Activated T-cell treated with anti-CD3 and anti-CD28 coated beads, Interleukin-2, amount 50 U/mL, for 24 hours (primary cell): ENCODE results near the gene ZSWIM8.

Experiments used
- DNase-seq: peaks from one replicate; pipeline ENCODE4 v3.0.0-alpha.2; 2020
- H3K27ac Mint-ChIP-seq: 2 replicates; pipeline ENCODE4 v1.8.0; 2020; ENCODE audit warnings: mild to moderate bottlenecking, mixed read lengths
- H3K27me3 Mint-ChIP-seq: 2 replicates; pipeline ENCODE4 v1.8.0; 2020; ENCODE audit warnings: mixed read lengths
- H3K36me3 Mint-ChIP-seq: 2 replicates; pipeline ENCODE4 v1.8.0; 2020; ENCODE audit warnings: low read depth, mixed read lengths
- H3K4me1 Mint-ChIP-seq: 2 replicates; pipeline ENCODE4 v1.8.0; 2020; ENCODE audit warnings: low read depth, mixed read lengths
- H3K4me3 Mint-ChIP-seq: 2 replicates; pipeline ENCODE4 v1.8.0; 2020; ENCODE audit warnings: mild to moderate bottlenecking, moderate library complexity, mixed read lengths
- H3K9me3 Mint-ChIP-seq: 2 replicates; pipeline ENCODE4 v1.8.0; 2020; ENCODE audit warnings: mixed read lengths

Gene ZSWIM8

DNA sequence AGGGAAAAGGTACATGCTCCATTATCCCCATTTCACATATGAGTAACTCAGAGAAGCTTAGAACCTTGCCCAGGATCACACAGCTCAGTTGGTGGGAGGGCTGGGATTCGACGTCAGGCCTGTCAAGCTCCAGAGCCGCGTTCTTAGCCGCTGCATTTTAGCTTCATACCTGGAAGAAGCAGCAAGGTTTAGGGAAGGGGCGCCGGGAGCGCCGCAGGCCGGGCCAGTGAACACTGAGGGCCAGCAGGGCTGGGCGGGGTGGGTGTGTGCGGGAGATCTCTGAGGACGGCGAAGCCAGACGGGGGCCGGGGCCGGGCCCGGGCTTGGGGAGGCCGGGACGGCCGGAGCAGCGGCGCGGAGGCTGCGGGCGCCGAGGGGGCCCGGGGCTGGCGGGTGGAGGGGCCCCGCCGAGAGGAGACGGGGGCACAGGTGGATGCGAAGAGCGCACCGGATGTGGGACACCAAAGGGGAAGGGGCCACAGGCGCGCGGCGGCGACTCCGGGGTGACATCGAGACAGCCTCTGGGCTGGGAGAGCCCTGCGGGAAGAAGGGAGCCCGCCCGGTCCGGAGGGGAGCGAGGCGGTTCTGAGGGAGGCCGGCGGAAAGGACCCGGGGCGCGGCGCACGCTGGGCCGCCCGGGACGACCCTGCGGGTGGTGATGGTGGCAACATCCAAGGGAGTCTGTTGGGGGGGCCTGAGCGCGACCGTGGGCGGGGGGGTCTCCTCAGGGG is 25.5 kb downstream of the ZSWIM8 start:
- Mint-ChIP-seq H3K36me3 (peaks cover 75% of the 10 kb centered on the region), H3K27me3 (no peaks in the 10 kb centered on the region), H3K4me3 (peak overlapping the region; percentile 86), H3K27ac (peak overlapping the region; percentile 95), H3K4me1 (peaks cover 44% of the 10 kb centered on the region), H3K9me3 (no peaks in the 10 kb centered on the region)
- no peak for DNase-seq

DNA sequence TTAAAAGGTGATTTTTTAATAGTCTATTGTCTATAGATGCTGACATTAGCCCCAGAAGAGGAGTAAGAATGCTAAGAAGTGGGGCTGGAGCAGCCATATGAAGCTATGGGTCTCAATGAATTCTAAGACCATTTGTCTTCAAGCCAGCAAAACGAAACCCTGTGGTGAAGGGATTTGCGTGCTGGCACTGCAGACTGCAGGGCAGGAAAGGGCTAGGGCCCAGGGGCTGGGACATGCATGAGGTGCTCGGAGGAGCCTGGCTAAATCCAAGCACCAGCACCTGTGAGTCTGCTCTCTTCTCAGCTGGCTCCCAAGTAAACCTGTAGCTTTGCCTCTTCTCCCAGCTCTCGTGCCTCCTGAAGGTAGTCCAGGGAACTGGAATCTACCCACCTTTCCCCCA is 27.3 kb downstream of the ZSWIM8 start:
- Mint-ChIP-seq H3K36me3 (peaks cover 74% of the 10 kb centered on the region), H3K4me1 (peaks cover 28% of the 10 kb centered on the region), H3K27me3 (no peaks in the 10 kb centered on the region), H3K27ac (peak overlapping the region; percentile 80), H3K9me3 (no peaks in the 10 kb centered on the region), H3K4me3 (no peak overlapping the region)
- no peak for DNase-seq

DNA sequence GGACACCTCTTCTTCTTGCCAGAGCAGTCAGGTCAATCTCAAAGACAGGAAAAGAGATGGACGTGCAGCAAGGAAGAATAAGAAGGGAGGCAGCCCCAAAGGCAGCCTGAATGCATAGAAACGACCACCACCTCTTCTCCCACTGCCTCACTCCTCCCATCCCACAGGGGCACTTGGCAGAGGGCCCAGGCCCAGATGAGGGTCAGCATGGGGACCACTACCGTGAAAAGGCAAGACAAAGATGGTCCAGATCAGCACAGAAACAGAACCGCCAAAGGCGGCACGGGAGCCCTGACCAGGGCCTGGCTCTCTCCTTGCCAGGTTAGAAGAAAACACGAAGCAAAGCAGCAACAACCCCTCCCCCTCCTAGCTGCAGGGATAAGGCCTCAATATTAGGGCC is 27.9 kb downstream of the ZSWIM8 start:
- H3K36me3 Mint-ChIP-seq, result peaks cover 74% of the 10 kb centered on the region
- peaks cover 23% of the 10 kb centered on the region for H3K4me1 Mint-ChIP-seq
- no peak overlapping the region for H3K4me3 Mint-ChIP-seq
- DNase-seq, result no peak
- H3K27me3 Mint-ChIP-seq, result no peaks in the 10 kb centered on the region
- H3K27ac Mint-ChIP-seq, result no peak overlapping the region
- H3K9me3 Mint-ChIP-seq, result no peaks in the 10 kb centered on the region

DNA sequence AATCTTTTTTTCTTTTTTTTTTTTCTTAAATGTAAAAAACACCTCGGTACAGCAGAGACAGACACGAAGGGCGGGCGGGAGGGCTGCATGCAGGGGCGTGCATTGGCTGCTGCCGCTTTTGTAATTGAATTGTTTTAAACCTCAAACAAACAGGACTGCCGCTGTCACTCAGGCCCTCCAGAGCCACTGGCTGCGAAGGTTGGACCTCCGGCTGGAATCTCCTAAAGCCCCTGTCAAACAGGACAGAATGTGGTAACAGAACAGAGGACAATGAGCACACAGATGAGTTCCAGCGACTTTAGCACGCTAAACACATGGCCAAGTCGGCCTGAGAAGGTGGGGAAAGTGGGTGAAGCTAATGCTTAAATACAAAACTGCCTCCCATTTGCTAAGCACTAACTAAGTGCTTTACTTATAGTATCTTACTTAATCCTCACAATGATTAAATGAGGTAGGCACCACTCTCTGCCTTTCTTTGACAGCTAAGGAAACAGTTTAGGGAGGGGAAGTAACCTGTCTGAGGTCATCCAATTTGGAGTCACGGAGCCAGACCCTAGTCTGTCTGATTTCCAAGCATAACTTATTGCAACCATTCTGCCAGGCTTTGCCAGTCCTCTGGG is 29.0 kb downstream of the ZSWIM8 start:
- H3K4me1 Mint-ChIP-seq, result peaks cover 13% of the 10 kb centered on the region
- DNase-seq, result no peak
- H3K27ac Mint-ChIP-seq, result peak overlapping the region; percentile 37

DNA sequence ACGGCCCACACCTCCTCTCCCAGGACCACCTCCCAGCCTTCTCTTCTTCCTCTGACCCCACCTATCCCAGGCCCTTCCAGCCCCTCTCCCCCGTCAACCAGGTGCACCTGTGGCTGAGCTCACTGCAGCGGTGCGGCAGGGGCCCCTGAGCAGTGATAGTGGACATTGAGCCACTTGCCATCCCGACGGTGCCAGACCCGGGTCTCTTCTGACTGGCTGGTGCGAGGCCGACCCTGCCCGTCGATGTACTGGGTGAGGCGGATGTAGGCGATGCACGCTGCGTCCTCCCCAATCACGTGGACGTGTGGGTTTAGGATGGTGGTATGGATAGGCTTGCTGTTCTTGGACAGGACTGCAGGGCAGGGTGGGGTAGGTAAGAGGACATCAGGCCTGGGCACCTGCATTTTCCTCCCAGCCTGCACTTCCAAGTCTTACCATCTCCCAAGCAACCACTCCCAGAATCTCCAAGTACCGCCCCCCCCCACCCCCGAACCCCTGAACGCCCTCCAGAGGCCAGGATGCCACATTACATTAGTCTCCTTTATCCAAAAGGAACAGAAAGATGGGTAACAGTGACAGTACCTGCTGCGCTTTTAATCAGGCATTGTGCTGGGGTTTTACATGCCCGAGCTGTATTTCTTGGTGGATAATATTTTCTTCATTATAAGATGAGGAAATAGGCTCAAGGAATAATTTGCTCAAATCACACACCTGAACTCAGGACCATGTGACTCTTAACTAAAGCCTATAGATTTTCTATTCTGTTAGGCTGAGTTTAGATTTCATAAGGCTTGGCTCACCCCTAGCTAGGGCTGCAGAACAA is 29.7 kb downstream of the ZSWIM8 start:
- peaks cover 65% of the 10 kb centered on the region for H3K36me3 Mint-ChIP-seq
- H3K4me3 Mint-ChIP-seq, result no peak overlapping the region
- H3K27me3 Mint-ChIP-seq, result no peaks in the 10 kb centered on the region
- H3K4me1 Mint-ChIP-seq, result peaks cover 6% of the 10 kb centered on the region
- H3K27ac Mint-ChIP-seq, result peak overlapping the region; percentile 37
- no peaks in the 10 kb centered on the region for H3K9me3 Mint-ChIP-seq
- no peak for DNase-seq

More for the DNA sequence above, 29.0 kb downstream of the ZSWIM8 start:
- no peak overlapping the region for H3K4me3 Mint-ChIP-seq
- H3K27me3 Mint-ChIP-seq, result no peaks in the 10 kb centered on the region
- H3K9me3 Mint-ChIP-seq, result no peaks in the 10 kb centered on the region
- peaks cover 69% of the 10 kb centered on the region for H3K36me3 Mint-ChIP-seq

DNA sequence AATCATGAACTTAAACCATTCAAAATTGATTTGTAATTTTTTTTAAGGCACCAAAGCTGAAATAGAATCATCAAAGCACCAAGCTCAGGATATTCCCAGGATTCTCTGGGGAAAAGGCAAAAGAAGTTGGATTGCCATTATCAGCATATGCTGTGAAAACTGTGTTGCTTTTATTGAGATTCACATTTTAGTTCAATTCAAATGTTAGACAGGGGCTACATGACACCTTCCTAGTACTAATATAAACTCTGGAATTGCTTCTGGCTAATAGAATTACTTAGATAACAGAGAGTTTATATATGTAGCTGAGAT is 30.3 kb downstream of the ZSWIM8 start:
- Mint-ChIP-seq H3K4me3 (no peak overlapping the region), H3K9me3 (no peaks in the 10 kb centered on the region), H3K27ac (no peak overlapping the region), H3K4me1 (peaks cover 2% of the 10 kb centered on the region), H3K27me3 (no peaks in the 10 kb centered on the region), H3K36me3 (peaks cover 61% of the 10 kb centered on the region)
- DNase-seq, result no peak

DNA sequence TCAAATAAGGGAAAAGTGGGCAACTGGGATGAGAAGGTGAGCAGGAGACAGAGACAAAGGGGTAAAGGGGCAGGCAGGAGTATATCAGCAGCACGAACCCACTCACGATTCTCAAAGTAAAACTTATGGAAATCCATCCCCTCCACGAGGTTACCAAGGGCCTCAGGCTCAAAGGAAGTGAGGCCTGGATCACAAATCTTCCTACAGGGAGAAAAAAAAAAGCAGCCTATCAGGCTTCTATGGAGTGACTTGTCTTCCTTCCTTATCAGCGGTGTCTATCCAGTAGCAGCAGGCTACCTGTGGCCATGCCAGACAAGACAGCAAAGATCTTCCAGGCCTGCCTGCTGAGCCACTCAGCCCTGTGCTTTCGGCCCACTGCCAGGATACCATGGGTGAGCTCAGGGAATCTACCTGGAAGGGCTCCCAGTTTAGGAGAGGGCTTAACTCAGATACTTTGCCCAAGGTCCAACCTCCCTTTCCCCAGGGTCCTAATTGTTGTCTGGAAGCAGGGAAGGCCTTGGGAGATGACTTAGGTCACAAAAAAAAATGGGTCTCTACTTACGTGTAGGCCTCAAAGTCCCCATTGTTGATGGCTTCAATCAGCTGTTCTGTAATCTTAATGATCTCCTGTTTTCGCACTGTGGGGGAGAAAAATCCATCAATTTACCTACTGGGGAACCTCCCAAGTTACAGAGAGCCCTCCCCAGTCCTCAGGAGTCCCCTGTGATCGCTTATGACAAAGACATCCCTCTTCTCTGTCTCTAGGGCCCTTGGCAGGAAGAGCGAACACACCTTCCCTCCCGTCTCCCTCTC is 31.7 kb downstream of the ZSWIM8 start:
- H3K27ac Mint-ChIP-seq, result peak overlapping the region; percentile 45
- H3K9me3 Mint-ChIP-seq, result no peaks in the 10 kb centered on the region
- no peak for DNase-seq
- no peaks in the 10 kb centered on the region for H3K27me3 Mint-ChIP-seq
- peaks cover 68% of the 10 kb centered on the region for H3K36me3 Mint-ChIP-seq
- no peak overlapping the region for H3K4me3 Mint-ChIP-seq
- H3K4me1 Mint-ChIP-seq, result peaks cover 2% of the 10 kb centered on the region

DNA sequence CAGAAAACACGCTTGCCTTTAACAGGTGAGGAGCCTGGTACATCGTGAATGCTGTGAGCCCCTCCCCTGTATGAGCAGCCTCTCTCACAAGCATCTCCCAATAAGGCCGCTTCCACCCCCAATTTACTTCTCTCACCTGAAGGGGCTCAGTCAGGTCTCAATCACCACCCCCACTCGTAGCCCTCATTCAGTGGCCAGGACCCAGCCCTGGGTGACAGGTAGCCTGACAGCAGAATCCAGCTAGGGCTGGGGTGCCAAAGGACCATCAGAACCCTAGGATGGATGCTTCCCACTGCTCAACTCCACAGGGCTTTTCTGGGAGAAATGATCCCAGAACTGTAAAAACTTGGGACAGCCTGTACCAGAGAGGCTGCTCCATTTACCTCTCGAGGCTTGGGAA is 32.4 kb downstream of the ZSWIM8 start:
- H3K4me1 Mint-ChIP-seq, result no peaks in the 10 kb centered on the region
- no peaks in the 10 kb centered on the region for H3K9me3 Mint-ChIP-seq
- DNase-seq, result no peak
- peaks cover 69% of the 10 kb centered on the region for H3K36me3 Mint-ChIP-seq
- H3K4me3 Mint-ChIP-seq, result no peak overlapping the region
- H3K27me3 Mint-ChIP-seq, result no peaks in the 10 kb centered on the region
- H3K27ac Mint-ChIP-seq, result no peak overlapping the region

DNA sequence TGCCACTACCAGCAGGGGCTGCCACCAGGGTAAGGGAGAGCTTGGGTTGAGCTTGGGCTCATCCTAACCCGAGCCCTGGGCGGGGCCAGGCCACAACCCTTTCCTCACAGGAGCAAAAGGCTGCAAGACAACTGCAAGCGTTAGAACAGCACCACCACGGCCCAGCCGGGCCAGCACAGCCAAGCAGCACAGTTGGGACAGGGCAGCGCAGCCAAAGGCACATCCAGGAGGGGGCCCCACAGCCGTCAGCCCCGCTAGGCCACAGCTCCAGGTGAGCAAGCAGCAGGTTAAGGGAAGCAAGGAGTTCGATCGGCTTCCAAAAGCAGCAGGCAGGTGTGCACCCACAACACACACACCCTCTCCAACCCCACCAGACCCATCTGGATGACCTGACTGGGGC is 33.0 kb downstream of the ZSWIM8 start:
- peaks cover 67% of the 10 kb centered on the region for H3K36me3 Mint-ChIP-seq
- H3K27ac Mint-ChIP-seq, result no peak overlapping the region
- no peaks in the 10 kb centered on the region for H3K4me1 Mint-ChIP-seq
- H3K4me3 Mint-ChIP-seq, result no peak overlapping the region
- no peak for DNase-seq
- no peaks in the 10 kb centered on the region for H3K27me3 Mint-ChIP-seq
- H3K9me3 Mint-ChIP-seq, result no peaks in the 10 kb centered on the region

DNA sequence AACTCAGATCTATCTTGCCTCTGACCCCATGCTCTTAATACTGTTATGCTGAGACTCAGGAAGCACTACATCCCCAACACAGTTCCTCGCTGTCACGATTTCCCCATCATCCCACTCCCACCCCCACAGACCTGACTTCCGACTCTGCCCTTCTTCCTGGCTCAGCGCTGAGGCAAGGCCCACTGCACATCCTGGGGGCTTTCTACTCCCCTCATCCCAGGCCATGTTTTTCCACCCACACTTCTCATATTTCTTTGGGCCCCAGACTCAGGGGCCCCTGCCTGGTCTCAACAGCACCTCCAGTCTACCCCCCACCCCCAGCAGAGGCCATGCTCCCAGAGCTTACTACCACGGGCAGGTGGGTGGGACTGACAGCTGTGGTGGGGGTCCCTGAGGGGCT is 33.7 kb downstream of the ZSWIM8 start:
- Mint-ChIP-seq H3K4me3 (no peak overlapping the region), H3K36me3 (peaks cover 68% of the 10 kb centered on the region), H3K27ac (peak overlapping the region; percentile 65), H3K27me3 (no peaks in the 10 kb centered on the region), H3K9me3 (no peaks in the 10 kb centered on the region), H3K4me1 (no peaks in the 10 kb centered on the region)
- no peak for DNase-seq

DNA sequence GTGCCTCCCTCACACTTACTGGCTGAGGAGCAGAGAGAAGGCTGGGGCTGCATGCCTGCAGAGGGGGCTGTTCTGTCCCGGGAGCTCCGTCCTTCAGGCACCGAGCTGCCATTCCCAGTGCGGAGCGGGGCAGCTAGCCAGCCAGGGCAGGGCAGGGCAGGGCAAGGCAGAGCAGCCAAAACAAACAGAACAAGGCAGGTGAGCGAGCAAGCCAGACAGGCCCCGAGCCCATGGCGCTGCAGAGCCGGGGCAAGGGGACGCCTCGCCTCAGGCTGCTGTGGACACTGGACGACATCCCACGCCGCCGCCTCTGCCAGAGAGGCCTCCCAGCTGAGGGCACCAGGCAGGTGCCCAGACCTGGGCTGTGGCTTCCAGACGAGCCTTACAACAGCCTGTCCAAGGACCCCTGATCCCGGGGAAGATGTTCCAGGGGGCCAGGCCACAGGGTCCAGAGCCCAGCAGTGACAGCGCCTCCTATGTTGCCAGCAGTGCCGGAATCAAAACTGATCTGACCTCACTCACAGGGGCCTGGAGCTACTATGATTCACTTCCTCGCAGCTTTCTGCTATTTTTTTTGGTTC is 34.2 kb downstream of the ZSWIM8 start:
- Mint-ChIP-seq H3K27me3 (no peaks in the 10 kb centered on the region), H3K9me3 (no peaks in the 10 kb centered on the region), H3K4me3 (no peak overlapping the region), H3K36me3 (peaks cover 73% of the 10 kb centered on the region), H3K27ac (no peak overlapping the region), H3K4me1 (no peaks in the 10 kb centered on the region)
- no peak for DNase-seq

DNA sequence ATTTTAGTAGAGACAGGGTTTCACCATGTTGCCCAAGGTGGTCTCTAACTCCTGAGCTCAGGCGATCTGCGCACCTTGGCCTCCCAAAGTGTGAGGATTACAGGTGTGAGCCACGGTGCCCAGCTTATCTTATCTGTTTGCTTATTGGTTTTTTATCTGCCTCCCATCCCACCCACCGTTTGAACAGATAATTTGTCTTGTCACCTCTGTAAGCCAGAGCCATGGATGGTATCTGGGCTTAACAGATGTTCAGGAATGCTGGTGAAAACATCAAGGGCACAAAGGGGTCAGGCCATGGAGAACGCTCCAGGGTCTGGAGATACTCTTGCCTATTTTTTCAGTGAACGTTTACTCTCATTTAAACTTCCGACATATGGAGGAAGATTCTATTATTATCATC is 38.0 kb downstream of the ZSWIM8 start:
- DNase-seq, result no peak
- no peaks in the 10 kb centered on the region for H3K4me1 Mint-ChIP-seq
- H3K9me3 Mint-ChIP-seq, result no peaks in the 10 kb centered on the region
- no peaks in the 10 kb centered on the region for H3K27me3 Mint-ChIP-seq
- peaks cover 66% of the 10 kb centered on the region for H3K36me3 Mint-ChIP-seq
- H3K27ac Mint-ChIP-seq, result peak overlapping the region; percentile 2
- no peak overlapping the region for H3K4me3 Mint-ChIP-seq

DNA sequence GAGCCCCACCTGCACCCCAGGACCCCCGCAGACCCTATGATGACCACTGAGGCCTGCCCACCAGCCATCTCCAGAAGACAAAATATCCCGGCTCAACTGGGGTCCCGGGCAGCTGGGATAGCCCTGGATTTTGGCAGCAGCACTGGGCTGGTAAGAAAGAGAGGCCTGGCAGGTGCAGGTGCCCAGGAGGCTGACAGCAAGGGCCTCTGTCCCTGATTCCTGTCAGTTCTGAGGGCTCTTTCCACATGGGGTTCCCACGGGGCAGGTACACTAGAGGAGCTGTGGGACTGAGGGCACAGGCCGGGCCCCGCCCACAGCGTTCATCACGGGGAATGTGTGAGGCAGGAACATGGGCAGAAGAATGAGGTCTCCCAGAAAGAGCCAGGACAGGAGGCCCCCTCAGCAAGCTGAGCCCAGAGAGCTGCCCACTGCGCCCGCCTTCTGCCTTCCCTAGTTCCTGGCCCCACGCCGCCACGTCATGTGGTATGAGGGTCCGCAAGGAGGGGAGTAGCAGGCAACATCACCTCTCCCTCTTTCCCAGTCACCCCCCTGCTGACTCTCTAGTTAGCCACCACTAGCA is 38.8 kb downstream of the ZSWIM8 start:
- DNase-seq, result no peak
- H3K27me3 Mint-ChIP-seq, result no peaks in the 10 kb centered on the region
- no peaks in the 10 kb centered on the region for H3K4me1 Mint-ChIP-seq
- H3K4me3 Mint-ChIP-seq, result no peak overlapping the region
- H3K27ac Mint-ChIP-seq, result peak overlapping the region; percentile 38
- H3K9me3 Mint-ChIP-seq, result no peaks in the 10 kb centered on the region
- peaks cover 67% of the 10 kb centered on the region for H3K36me3 Mint-ChIP-seq
